Measurements from ENCODE around the gene ABCA10.

GRCh38 chr17:69236464-69236863 is 7.8 kb upstream of the ABCA10 start:
- TF ChIP-seq CTCF (IDR thresholded peaks at IDR 0.05): no peak
- no peak for TF ChIP-seq POLR2A (IDR thresholded peaks at IDR 0.05)

Measured in esophagus squamous epithelium (tissue), 4 donors.